GM12878 (cell line): ENCODE data around the gene CLCN7.

Source experiments
- EP300 ChIP-seq, 2 experiments: fragments of 150-350 bp in 1 of 2; IDR thresholded peaks; 2 replicates each; pipeline ENCODE4 v1.6.1; 2011 to 2012; ENCODE audit warnings: low read depth in 2 of 2, low read length in 2 of 2, borderline replicate concordance in 1 of 2, improper control_type of control experiment in 1 of 2, inconsistent platforms in 1 of 2; ENCODE audit not compliant: control insufficient read depth in 1 of 2
- MEF2A ChIP-seq: IDR thresholded peaks from 2 replicates; pipeline ENCODE4 v1.6.1; 2011; ENCODE audit warnings: low read depth, mild to moderate bottlenecking, low read length, moderate library complexity; ENCODE audit not compliant: insufficient read depth
- REST ChIP-seq: IDR thresholded peaks from 2 replicates; pipeline ENCODE4 v1.6.1; 2012; ENCODE audit warnings: mild to moderate bottlenecking, low read depth, low read length
- SRF ChIP-seq, 2 experiments: IDR thresholded peaks; 2 replicates each; pipeline ENCODE4 v1.6.1; 2011; ENCODE audit warnings: low read depth in 2 of 2, low read length in 2 of 2, mild to moderate bottlenecking in 1 of 2, moderate library complexity in 1 of 2
- TF ChIP-seq, protein P1 (sequence below), 3 experiments: IDR thresholded peaks in 2 of 3; conservative IDR thresholded peaks in 1 of 3; 2 replicates each; pipeline ENCODE4 v1.5.1; 2011; ENCODE audit warnings: low read depth in 3 of 3, low read length in 3 of 3, mild to moderate bottlenecking in 3 of 3, control low read depth in 2 of 3, moderate library complexity in 2 of 3, inconsistent platforms in 1 of 3, mixed read lengths in 1 of 3; ENCODE audit not compliant: control insufficient read depth in 2 of 3, insufficient read depth in 1 of 3; ENCODE audit errors: extremely low read depth in 1 of 3

GRCh38 chr16:1492082-1492922 is 17.5 kb upstream of the CLCN7 start:
- TF ChIP-seq SRF (IDR thresholded peaks at IDR 0.05; ENCODE audit: low read depth in 2 of 2, low read length in 2 of 2): no peak
- TF ChIP-seq, protein P1, sequence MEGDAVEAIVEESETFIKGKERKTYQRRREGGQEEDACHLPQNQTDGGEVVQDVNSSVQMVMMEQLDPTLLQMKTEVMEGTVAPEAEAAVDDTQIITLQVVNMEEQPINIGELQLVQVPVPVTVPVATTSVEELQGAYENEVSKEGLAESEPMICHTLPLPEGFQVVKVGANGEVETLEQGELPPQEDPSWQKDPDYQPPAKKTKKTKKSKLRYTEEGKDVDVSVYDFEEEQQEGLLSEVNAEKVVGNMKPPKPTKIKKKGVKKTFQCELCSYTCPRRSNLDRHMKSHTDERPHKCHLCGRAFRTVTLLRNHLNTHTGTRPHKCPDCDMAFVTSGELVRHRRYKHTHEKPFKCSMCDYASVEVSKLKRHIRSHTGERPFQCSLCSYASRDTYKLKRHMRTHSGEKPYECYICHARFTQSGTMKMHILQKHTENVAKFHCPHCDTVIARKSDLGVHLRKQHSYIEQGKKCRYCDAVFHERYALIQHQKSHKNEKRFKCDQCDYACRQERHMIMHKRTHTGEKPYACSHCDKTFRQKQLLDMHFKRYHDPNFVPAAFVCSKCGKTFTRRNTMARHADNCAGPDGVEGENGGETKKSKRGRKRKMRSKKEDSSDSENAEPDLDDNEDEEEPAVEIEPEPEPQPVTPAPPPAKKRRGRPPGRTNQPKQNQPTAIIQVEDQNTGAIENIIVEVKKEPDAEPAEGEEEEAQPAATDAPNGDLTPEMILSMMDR (IDR thresholded peaks at IDR 0.05 in 2 of 3, conservative IDR thresholded peaks at IDR 0.05 in 1 of 3; ENCODE audit: control insufficient read depth in 2 of 3, extremely low read depth in 1 of 3, insufficient read depth in 1 of 3, low read depth in 3 of 3, low read length in 3 of 3): no peak
- TF ChIP-seq REST: no peak
- no peak for TF ChIP-seq MEF2A
- TF ChIP-seq EP300 (IDR thresholded peaks at IDR 0.05; ENCODE audit: borderline replicate concordance in 1 of 2, control insufficient read depth in 1 of 2, low read depth in 2 of 2, low read length in 2 of 2): no peak
